Neural progenitor cell (in vitro differentiated cells): ENCODE results near the gene GPRC5D.

Source experiments
- EZH2 ChIP-seq: fragments of 200-600 bp; sonication (generic); IDR thresholded peaks from 2 replicates; pipeline ENCODE4 v1.6.1; 2017; ENCODE audit warnings: antibody characterized with exemption, mild to moderate bottlenecking, moderate library complexity
- EZH2phosphoT487 ChIP-seq: fragments of 200-600 bp; sonication (generic); IDR thresholded peaks from 2 replicates; pipeline ENCODE4 v1.6.1; 2017; ENCODE audit warnings: antibody characterized with exemption
- TF ChIP-seq, protein P1 (sequence below): fragments of 200-600 bp; sonication (generic); IDR thresholded peaks from 2 replicates; pipeline ENCODE4 v1.5.1; 2017; ENCODE audit warnings: antibody characterized with exemption, mild to moderate bottlenecking

DNA sequence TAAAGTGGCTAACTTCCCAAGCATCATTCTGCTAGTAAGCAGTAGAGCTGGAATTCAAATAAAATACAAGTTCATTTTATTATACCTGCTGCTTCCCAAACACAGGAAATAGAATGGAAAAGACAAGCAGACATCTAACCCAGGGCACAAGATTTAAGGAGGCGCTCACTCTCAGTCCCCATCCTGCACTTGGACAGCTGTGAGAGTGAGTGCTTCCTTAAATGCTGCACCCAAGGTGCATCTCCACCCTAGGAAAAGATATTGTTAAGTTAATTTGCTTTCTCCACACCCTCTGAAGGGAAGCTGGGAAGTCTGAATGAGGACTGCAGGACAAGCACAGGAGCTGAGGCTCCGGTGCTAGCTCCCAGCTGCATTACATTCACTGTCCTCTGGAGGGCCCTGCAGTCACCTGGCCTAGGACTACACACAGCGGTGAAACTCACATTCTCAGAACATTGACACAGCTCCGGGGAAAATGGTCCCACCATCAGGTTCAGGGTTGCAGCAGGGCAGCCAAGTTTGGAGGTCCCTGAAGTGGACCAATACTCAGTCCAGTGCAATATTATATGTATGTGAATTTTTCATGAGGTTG, 33.9 kb upstream of the GPRC5D start:
- TF ChIP-seq, protein P1, sequence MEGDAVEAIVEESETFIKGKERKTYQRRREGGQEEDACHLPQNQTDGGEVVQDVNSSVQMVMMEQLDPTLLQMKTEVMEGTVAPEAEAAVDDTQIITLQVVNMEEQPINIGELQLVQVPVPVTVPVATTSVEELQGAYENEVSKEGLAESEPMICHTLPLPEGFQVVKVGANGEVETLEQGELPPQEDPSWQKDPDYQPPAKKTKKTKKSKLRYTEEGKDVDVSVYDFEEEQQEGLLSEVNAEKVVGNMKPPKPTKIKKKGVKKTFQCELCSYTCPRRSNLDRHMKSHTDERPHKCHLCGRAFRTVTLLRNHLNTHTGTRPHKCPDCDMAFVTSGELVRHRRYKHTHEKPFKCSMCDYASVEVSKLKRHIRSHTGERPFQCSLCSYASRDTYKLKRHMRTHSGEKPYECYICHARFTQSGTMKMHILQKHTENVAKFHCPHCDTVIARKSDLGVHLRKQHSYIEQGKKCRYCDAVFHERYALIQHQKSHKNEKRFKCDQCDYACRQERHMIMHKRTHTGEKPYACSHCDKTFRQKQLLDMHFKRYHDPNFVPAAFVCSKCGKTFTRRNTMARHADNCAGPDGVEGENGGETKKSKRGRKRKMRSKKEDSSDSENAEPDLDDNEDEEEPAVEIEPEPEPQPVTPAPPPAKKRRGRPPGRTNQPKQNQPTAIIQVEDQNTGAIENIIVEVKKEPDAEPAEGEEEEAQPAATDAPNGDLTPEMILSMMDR, result peak; percentile 69
- TF ChIP-seq EZH2phosphoT487 (no peak), EZH2 (no peak)
